Measurements from ENCODE around the gene SAE1.
A peak's percentile ranks its signal among the peaks of the same experiment; 100 is the strongest.

The SAE1 gene

GRCh38 chr19:47161876-47162489 lies 31.3 kb downstream of the SAE1 start:
- DNase-seq: no peak

DNA sequence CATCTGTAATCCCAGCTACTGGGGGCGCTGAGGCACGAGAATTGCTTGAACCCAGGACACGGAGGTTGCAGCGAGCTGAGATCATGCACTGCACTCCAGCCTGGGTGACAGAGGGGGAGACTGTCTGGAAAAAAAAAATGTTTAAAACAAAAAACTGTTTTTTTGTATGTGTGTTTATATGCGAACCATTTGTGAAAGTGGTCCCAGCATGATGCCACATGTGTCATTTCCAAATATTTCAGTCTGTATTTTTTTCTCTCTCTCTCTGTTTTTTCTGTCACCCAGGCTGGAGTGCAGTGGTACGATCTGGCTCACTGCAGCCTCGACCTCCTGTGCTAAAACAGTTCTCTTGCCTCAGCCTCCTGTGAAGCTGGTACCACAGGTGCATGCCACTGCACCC lies 37.4 kb downstream of the SAE1 start:
- no peak for DNase-seq

DNA sequence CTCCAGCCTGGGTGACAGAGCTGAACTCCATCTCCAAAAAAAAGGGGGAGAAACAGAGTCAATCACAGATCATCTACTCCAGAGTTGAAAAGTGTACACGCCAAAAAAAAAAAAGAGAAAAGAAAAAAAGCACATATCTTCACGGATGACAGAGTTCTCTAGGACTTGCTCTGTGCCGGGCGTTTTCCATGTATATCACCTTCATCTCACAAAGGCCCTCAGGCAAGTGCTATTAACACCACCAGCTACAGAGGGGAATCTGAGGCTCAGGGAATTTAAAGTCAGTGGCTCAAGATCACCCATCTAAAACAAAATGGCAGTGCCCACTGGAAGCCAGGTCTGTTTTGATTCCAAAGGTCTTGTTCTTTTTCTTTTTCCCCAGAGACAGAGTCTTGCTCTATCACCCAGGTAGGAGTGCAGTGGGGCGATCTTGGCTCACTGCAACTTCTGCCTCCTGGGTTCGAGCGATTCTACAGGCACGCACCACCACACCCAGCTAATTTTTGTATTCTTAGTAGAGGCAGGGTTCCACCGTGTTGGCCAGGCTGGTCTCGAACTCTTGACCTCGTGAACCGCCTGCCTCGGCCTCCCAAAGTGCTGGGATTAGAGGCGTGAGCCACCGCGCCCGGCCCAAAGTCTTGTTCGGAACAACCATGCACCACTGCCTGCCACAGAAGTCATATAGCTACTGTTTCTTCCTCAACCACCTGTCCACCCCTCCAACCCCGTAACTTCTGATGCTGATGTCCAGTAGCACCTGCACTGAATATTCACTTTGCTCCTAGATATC lies 42.2 kb downstream of the SAE1 start:
- DNase-seq: no peak

DNA sequence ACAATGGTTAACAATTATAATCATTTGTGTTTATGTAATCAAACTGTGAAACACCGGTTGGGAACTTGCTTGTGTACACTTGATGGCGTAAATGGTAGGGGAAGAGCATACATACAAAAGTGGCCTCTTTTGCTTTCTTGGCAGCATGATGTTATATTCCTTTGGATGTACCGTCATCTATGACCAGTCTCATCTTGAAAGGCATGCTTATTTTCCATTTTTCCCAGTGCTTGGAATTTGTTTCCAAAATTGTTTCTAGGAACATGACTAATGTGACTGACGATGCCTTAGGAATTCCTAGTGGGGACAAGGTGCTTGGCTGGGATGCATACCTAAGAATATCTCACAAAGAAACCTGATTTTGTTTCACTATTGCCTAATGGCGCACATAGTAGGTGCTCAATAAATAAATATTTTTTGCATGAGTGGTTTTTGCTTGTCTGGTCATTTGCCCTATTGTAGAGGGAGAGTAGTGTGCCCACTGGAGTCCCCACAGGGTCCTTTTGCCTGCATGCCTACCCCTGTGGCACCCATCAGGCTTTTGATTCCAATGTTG lies 45.5 kb downstream of the SAE1 start:
- peak; percentile 86 for DNase-seq

- DNase-seq: peak; percentile 90
Measured at GRCh38 chr19:47176627-47177090, 46.0 kb downstream of the SAE1 start.

- DNase-seq: no peak
Measured at GRCh38 chr19:47179653-47180310, 49.1 kb downstream of the SAE1 start.

DNA sequence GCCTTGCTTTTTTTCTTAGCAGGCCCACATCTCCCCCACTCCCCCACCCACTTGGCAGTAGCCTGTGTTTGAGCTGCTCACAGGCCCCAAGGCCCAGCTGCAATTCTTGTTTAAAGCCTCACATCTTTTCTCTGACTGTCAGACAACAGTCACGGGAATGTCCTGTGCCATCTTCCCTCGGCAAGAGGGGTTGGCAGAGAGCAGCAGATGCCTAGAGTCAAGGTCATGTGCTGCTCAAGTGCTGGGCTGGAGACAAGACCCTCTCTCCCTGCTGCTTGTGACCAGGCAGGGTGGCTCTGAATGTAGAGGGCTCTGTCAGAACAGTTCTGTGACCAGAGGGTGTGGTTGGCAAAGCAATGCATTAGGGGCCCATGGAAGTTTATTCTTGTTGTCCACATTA lies 53.0 kb downstream of the SAE1 start:
- DNase-seq: no peak

DNA sequence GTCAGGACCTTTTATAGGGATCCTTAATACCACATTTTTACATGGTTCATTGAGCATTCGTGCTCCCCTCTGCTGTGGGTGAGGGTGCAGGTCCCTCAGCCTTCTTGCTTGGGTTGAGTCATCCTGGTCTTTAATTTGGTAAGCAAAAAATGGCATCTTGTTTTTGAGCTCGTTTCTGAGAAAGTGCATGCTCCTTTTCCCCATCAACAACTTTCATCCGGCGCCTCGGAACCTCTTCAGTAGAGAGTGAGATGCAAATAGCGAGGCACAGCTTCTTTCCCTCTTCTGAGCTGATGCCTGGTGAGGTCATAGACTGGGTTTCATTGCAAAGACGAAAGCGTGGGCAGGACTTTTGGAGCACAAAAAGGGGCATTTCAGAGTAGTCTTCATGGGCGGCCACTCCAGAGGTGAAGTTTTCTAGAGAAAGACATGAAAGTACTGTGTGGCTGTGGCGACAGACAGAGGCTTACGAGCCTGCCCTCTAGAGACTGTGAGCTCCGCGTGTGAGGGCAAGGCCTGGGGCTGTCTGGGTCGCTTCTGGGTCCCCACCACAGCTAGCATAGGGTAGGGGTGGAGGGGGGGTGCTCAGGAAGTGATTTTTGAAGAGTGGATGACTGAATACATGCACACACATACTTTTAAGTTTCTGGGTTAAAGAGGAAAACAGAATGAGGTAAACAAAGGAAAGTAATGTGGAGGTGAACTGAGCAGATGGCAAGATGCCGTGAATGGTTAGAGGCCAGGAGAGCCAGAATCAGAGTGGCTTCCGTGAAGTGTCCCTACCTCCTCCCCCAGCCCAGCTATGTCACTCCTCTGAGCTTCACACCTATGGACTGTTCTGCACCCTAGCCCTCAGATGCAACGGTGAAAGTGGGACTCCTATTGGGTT lies 56.1 kb downstream of the SAE1 start:
- DNase-seq: no peak

DNA sequence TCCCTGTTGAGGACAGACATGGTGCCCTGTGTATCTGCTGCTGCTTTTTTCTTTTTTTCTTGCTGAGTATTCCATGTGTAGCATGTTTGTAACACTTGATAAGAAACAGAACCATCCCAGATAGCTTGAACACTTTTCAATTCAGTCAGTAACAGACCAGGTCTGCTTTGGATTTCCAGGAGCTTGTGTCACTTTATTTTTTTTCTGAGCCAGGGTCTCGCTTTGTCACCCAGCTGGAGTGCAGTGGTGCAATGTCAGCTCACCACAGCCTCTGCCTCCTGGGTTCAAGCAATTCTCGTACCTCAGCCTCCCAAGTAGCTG lies 56.7 kb downstream of the SAE1 start:
- no peak for DNase-seq

DNA sequence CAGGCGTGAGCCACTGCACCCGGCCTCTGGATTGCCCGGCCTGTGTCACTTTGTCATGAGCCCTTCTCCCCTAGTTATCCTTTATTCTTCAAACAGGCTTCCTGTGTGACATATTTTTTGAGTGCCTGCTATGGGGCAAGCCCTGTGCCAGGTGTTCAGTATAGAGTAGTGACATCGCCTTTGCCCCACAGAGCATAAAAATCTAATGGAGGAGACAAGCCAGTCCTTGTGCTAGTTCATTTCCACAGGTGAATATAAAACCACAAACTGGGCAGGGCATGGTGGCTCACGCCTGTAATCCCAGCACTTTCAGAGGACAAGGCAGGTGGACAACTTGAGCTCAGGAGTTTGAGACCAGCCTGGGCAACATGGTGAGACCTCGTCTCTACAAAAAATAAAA lies 57.2 kb downstream of the SAE1 start:
- DNase-seq: no peak

DNA sequence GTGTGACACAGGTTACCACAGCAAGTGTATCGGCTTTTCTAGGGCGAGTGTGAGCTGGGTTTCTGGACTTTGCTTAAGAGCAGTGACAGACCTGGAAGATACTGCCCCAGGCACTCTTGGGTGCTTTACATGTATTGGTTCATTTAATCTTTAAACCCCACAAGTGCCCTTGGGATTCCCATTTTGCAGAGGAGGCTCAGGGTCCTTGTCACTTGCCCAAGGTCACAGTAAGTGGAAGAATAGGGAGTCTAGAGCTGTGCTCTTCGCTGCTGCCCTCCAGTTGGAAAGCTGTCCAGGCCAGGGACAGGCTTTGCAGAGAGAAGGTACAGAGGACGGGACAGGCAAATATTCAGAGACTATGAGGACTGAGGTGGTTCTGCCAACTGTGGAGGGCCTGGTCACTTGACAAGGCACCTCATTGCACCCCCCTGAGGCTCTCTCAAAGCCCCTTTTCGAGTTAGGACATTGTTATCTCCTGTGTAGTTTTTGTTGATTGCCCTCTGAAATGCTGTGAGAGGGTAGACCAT lies 57.9 kb downstream of the SAE1 start:
- no peak for DNase-seq

DNA sequence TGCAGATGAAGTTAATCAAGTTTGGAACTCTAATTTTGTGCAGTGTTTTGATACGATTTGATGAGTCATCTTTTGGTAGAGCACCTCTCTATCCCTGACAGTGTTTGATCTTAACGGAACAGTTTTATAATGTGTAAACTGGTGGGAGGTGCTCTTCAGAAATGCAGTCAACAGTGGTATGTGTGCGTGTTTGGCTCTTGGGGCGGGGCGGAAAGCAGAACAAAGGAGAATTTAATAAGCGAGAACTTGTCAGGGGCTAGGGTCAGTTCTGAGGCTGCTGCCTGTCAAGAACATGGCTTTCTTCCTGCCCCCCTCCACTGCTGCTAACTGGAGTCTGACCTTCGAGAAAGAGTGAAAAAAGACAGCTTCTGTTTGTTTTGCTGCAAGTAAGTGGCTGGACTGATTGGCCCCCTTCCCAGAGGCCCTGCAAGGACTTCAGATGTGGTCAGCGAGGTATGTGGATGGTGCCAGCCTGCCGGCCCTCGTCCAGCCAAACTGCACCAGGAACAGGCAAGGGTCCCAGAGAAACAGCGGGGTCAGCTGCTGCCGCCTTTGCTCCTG lies 59.6 kb downstream of the SAE1 start:
- DNase-seq: peak; percentile 56

DNA sequence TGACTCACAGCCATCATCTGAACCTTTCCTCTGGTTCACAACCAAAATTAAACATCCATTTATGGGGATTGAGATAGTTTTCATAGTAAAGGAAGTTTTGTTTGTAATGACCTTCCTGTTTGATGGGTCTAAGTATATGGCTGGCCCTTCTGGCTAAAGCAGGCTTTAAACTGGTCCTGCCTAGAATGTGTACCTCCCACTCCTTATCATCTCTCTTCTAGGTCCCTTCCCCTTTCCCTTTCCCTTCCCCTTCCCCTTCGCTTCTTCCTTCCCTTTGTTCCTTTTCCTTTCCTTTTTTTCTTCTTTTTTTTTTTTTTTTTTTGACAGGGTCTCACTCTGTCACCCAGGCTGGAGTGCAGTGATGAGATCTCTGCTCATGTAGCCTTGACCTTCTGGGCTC lies 64.8 kb downstream of the SAE1 start:
- DNase-seq: no peak

DNA sequence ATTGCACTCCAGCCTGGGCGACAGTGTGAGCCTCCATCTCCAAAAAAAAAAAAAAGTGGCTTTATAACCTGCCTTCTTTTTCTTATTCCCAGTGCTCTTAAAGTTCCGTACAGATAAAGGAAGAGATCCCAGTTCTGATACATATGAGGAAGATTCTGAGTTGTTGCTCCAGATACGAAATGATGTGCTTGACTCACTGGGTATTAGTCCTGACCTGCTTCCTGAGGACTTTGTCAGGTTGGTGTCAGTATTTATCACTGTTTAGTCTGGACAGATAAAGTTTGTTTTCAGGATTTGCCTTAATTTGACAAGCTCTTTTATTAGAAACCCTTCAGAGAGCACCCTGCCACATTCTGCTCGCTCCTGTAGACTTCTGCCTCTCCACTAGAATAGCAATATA lies 66.5 kb downstream of the SAE1 start:
- no peak for DNase-seq

GRCh38 chr19:47200530-47200929 lies 69.9 kb downstream of the SAE1 start:
- no peak for DNase-seq

- DNase-seq: no peak
Measured at GRCh38 chr19:47203254-47203653, 72.6 kb downstream of the SAE1 start.

- peak; percentile 7 for DNase-seq
Measured at GRCh38 chr19:47209319-47210179, 78.9 kb downstream of the SAE1 start.

GRCh38 chr19:47210180-47210490 lies 79.5 kb downstream of the SAE1 start:
- DNase-seq: peak; percentile 21

GRCh38 chr19:47210689-47211316 lies 80.2 kb downstream of the SAE1 start:
- DNase-seq: peak; percentile 82

DNA sequence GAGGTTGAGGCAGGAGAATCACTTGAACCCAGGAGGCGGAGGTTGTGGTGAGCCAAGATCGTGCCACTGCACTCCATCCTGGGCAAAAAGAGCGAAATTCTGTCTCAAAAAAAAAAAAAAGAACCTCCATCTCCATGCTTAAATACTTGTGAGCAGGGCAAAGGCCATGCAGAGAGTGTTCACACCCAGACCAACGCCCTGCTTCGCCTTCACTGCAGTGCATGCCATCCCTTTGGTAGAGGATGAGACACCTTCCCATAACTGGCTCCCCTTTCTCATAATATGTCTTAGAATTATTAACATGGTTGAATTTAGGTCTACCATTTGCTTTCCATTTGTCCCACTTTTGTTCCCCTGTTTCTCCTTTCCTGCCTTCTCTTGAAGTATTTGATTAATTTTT lies 84.9 kb downstream of the SAE1 start:
- no peak for DNase-seq
